NCI-H1092 treated with DMSO at 0.1 percent for 48 hours (cell line): ENCODE measurements around the gene KMT2C.
"Not testable (repeated sequence)": the region's sequence is repeated elsewhere in the genome, so short reads cannot be mapped to it uniquely, and the experiment has no call there.

Experiments
- DNase-seq: peaks from one replicate; lab custom pipeline; 2025; lab: John Stamatoyannopoulos, UW

KMT2C gene

DNA sequence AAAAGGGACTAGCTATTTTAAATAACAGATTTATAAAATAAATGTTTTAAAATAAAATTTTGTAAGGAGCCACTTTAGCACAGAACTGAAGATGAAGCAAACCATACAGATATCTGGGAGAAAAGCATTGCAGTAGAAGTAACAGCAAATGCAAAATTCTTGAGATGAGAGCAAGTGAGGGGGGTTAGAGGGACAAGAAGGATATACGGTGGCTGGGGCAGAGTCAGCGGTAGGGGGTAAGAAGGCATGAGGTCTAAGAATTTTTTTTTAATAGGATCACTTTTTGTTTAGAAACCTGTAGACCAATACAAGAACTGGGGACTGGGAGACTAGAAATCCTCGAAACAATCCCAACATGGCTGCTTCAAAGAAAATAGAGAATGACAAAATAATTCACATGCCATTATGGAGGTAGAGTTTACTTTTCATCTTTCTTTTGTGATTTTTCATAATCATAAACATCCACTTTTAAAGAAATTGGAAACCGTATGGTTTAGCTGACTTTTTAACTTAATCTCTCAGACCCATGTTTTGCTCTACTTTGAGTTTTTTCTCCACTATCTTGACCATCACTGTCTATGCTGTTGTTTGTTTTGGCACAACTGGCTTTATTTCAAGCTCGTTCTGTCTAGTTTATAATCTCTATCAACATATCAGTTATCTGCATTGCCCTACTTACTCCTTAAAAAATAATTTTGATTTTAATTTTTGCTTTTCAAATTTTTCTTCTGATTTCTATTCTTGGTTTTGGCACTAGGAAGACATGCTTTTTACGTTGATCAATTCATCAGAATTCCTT is 73.5 kb downstream of the KMT2C start:
- DNase-seq, result no peak

DNA sequence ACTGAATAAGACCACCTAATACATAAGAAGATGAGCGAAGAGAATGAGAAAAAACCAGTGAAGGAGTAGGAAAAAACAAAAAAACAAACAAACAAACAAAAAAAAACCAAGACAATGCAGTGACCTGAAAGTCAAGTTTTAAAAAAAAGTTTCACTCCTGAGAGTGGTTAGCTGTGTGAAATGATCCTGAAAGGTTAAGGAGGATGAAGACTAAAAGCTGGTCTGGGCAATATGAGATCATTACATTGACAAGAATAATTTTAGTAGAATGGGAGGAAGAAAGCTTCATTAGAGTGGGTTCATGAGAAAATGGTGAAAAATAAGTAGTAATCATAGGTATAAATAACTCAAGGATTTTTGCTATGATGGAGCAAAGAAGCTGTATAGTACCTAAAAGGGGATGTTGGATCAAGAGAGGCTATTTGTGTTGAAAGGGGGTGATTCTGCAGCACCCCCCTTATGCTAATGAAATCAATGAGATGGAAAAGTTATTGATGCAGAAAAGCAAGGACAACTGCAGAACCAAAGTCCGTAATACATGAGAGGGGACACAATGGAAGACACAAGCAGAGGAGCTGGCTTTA is 80.2 kb downstream of the KMT2C start:
- no peak for DNase-seq

DNA sequence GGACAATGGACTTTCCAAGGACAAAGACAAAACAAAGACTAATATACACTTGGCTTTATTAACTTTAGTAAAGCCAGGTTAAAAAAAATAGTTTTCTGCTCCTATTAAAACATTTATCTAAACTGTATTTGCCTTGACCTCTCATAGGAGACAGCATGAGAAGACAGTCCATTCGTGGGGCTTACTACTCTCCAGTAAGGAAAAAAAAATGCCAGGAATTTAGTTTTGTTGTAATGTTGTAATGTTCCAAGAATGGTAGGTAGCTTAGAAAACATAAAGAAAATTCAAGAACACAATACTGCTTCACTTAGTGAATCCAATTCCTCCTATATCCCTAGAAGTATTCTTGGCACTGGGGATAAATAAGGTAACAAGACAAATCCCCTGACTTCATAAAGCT is 81.7 kb downstream of the KMT2C start:
- no peak for DNase-seq

DNA sequence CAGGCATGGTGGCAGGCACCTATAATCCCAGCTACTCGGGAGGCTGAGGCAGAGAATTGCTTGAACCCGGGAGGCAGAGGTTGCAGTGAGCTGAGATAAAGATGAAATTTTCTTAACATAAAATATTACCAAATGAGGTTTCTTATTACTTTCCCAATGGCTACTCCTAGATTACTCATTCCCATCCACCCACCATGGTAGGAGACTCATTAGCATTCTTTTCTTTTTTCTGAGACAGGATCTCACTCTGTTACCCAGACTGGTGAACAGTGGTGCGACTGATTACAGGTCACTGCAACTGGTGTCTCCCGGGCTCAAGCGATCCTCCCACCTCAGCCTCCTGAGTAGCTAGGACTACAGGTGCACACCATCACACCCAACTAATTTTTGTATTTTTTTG is 82.5 kb downstream of the KMT2C start:
- not testable (repeated sequence) for DNase-seq

GRCh38 chr7:152351747-152352146 is 84.1 kb downstream of the KMT2C start:
- DNase-seq, result not testable (repeated sequence)

- no peak for DNase-seq
These were observed 84.6 kb downstream of the KMT2C start for GRCh38 chr7:152351168-152351567.

DNA sequence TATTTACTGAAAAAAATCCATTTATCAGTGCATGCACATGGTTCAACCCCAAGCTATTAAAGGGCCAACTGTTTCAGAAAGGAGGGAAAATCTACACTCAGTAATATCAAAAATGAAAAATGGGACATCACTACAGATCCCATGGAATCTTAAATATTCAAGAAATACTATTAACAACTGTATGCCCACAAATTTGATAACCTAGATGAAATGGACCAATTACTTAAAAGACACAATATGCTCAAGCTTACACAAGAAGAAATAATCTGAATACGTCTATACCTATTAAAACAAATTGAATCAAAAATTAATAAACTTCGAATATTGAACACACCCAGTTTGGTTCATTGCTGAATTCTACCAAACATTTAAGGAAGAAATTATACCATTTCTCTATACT is 87.9 kb downstream of the KMT2C start:
- DNase-seq, result no peak

- DNase-seq, result no peak
These were observed 91.5 kb downstream of the KMT2C start for GRCh38 chr7:152344253-152344652.

GRCh38 chr7:152342796-152343195 is 93.0 kb downstream of the KMT2C start:
- DNase-seq, result no peak

DNA sequence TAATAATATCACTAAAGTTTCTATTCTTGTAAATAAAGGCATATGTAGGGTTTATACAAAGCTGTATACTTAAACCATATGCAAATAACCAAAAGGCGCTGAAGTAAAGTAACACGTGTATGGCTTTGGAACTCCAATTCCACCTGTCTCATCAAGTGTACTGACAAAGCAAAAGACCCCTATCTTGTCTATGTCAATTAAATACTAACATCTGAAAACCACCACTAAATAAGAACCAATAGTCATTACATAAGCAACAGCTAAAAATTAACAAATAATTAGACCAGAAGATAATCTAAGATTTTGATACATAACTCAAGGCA is 93.9 kb downstream of the KMT2C start:
- no peak for DNase-seq

- peak; percentile 36 for DNase-seq
These were observed 94.5 kb downstream of the KMT2C start for GRCh38 chr7:152341039-152341913.

GRCh38 chr7:152340161-152340560 is 95.6 kb downstream of the KMT2C start:
- DNase-seq, result no peak

DNA sequence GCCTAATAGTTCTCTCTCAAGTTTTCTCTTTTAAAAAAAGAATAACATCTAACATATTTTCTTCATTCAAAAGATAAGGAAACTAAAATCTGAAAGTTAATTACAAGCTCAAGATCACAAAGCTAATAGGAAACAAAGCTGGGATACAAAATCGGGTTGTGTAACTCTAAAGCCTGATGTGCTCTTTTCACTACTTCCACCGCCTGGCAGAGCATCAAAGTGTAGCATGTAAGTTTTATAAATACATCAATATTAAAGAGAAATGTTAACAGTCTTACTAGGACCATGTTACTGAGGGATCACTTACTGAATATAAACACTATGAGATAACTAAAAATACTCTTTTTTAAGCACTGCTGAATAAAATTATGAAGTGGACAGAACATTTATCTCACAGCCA is 97.2 kb downstream of the KMT2C start:
- no peak for DNase-seq

DNA sequence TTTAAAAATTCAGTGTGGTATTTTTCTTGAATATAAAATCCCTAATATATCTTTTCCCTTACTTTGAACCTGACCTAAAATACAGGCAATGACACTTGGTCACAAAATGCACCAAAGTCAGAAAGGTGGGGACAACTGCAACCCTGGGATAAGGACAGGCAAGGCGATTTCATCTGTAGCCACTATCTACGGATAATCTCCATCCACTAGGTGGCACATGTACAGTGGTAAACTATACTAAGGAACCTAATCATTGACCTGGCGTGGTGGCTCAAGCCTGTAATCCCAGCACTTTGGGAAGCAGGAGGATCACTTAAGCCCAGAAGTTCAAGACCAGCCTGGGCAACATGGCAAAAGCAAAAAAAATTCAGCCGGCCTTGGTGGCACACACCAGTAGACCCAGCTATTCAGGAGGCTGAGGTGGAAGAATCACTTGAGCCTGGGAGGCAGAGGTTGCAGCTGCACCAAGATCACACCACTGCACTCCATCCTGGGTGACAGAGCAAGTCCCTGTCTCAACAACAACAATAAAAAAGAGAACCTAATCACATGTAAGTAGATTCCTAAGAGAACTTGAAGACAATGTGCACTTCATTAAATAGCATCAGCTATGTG is 98.9 kb downstream of the KMT2C start:
- peak; percentile 70 for DNase-seq

GRCh38 chr7:152335900-152336571 is 99.8 kb downstream of the KMT2C start:
- DNase-seq, result no peak

DNA sequence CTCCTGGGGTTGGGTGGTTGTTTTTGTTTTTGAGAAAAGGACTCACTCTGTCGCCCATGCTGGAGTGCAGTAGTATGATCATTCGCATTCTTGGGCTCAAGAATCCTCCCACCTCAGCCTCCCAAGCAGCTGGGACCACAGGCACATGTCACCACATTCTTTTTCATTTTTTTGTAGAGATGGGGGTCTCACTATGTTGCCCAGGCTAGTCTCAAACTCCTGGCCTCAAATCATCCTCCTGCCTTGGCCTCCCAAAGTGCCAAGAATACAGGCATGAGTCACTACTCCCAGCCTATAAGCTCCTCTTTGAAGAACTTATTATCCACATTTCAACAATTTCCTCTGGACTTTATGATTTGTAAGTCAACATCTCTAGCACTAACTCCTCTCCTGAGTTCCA is 102.7 kb downstream of the KMT2C start:
- DNase-seq, result no peak

DNA sequence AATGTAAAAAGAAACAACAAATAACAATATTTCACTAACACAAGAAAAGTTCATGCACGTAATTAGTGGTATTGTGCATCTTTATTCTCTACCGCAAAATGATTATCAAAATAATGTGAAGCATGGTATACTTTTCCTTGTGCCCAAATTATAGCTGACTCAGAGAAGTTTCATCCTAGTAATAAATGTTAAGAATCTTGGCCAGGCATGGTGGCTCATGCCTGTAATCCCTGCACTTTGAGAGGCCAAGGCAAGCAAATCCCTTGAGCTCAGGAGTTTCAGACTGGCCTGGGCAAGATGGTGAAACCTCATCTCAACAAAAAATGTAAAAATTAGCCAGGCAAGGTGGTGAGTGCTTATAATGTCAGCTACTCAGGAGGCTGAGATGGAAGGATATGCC is 105.0 kb downstream of the KMT2C start:
- no peak for DNase-seq

- DNase-seq, result no peak
These were observed 106.3 kb downstream of the KMT2C start for GRCh38 chr7:152329469-152329868.

GRCh38 chr7:152328234-152328633 is 107.6 kb downstream of the KMT2C start:
- DNase-seq, result no peak

DNA sequence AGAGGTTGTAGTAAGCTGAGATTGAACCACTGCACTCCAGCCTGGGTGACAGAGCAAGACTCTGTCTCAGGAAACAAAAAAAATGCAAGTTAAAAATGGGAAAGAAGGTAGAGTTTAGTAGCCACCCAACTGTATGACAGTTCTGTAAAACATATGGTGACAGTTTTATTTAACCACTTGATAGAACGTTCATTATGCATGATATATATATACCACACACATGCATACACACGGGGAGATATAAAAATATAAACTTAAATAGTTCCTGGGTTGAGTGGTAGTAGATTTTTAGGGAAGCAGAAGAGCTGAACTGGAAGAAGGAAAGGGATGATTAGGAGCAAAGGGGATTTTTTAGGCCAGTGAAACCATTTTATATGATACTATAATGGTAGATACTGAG is 120.0 kb downstream of the KMT2C start:
- DNase-seq, result no peak

- peak; percentile 75 for DNase-seq
These were observed 121.8 kb downstream of the KMT2C start for GRCh38 chr7:152313831-152314604.
